ENCODE data around the gene C6orf89. TPM values are rescaled to one million over a fixed set of nuclear protein-coding genes. Genes with fewer than 3 reads are reported as not detected.

The C6orf89 gene
- total and polyA plus RNA-seq, 2 of the 13 experiments (the other 11 are each of a cell fraction or from before 2014, with no cell fraction given) = 22.1 to 32.2 TPM

DNA sequence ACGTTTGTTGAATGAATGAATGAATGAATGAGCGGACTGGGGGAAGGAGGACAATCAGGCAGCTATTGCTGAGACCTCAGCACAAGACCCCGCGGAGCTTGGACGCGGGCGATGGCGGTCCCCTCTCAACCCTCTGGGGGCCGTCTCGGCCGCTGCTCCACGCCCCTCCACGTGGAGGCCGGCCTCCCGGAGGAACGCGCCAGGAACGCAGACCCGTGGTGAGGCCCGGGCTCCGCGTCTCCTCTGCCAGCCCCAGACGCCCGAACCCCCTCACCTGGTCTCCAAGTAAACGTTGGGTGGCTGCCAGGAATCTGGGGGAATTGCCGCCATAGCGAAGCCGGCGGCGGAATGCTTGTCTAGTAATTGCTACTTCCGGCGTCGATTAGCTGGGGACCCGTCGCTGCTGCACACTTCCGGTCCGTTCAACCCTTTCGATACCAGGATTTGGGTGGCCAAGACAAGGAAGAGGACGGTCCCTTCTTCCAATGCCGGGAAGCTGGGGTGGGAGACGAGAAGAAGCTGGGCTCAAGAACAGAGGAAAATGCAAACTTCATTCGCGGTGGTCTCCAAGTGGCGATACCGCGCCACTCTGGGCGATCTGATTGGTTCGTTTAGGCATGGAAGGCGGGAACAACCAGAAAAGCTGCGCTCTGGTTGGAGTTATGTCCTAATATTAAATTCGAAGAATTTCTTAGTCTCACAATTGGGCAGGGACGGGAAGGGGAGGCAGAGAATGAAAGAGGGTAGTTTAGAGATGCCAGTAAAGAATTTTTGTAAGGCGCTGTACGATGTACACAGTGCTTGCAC, 11.1 kb upstream of the C6orf89 start, which contains the start of gene PPIL1 (continued):
- TF ChIP-seq, protein P1, sequence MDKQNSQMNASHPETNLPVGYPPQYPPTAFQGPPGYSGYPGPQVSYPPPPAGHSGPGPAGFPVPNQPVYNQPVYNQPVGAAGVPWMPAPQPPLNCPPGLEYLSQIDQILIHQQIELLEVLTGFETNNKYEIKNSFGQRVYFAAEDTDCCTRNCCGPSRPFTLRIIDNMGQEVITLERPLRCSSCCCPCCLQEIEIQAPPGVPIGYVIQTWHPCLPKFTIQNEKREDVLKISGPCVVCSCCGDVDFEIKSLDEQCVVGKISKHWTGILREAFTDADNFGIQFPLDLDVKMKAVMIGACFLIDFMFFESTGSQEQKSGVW (CRISPR knock-in tag; IDR thresholded peaks at IDR 0.05; ENCODE audit: borderline replicate concordance) = 0 out of 2 replicates have a peak, but pooled peaks have one; percentile 48
- TF ChIP-seq SETDB1 (CRISPR knock-in tag; IDR thresholded peaks at IDR 0.05; ENCODE audit: borderline replicate concordance) (no peak), TSC22D2 (CRISPR knock-in tag; IDR thresholded peaks at IDR 0.05; ENCODE audit: borderline replicate concordance) (peak; percentile 64; the same call in 1 of the 2 replicates), HDAC1 (CRISPR knock-in tag; IDR thresholded peaks at IDR 0.05) (peak; percentile 96), CREB1 (IDR thresholded peaks at IDR 0.05) (peak; percentile 70), CREB1 (CRISPR knock-in tag; IDR thresholded peaks at IDR 0.05) (peak; percentile 68), TAF1 (CRISPR knock-in tag; IDR thresholded peaks at IDR 0.05) (peak; percentile 88), HDAC6 (IDR thresholded peaks at IDR 0.05; ENCODE audit: low read depth, low read length) (no peak), IRF2 (CRISPR knock-in tag; IDR thresholded peaks at IDR 0.05) (peak; percentile 81; the same call in 1 of the 2 replicates), ZNF460 (CRISPR knock-in tag; IDR thresholded peaks at IDR 0.05; ENCODE audit: borderline replicate concordance) (no peak; the same call in 1 of the 2 replicates)
- TF ChIP-seq, protein P2, sequence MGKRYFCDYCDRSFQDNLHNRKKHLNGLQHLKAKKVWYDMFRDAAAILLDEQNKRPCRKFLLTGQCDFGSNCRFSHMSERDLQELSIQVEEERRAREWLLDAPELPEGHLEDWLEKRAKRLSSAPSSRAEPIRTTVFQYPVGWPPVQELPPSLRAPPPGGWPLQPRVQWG (CRISPR knock-in tag; IDR thresholded peaks at IDR 0.05; ENCODE audit: borderline replicate concordance, low read depth) = no peak
- TF ChIP-seq, protein P3, sequence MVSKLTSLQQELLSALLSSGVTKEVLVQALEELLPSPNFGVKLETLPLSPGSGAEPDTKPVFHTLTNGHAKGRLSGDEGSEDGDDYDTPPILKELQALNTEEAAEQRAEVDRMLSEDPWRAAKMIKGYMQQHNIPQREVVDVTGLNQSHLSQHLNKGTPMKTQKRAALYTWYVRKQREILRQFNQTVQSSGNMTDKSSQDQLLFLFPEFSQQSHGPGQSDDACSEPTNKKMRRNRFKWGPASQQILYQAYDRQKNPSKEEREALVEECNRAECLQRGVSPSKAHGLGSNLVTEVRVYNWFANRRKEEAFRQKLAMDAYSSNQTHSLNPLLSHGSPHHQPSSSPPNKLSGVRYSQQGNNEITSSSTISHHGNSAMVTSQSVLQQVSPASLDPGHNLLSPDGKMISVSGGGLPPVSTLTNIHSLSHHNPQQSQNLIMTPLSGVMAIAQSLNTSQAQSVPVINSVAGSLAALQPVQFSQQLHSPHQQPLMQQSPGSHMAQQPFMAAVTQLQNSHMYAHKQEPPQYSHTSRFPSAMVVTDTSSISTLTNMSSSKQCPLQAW (CRISPR knock-in tag; IDR thresholded peaks at IDR 0.05) = peak; percentile 97
- TF ChIP-seq, protein P4, sequence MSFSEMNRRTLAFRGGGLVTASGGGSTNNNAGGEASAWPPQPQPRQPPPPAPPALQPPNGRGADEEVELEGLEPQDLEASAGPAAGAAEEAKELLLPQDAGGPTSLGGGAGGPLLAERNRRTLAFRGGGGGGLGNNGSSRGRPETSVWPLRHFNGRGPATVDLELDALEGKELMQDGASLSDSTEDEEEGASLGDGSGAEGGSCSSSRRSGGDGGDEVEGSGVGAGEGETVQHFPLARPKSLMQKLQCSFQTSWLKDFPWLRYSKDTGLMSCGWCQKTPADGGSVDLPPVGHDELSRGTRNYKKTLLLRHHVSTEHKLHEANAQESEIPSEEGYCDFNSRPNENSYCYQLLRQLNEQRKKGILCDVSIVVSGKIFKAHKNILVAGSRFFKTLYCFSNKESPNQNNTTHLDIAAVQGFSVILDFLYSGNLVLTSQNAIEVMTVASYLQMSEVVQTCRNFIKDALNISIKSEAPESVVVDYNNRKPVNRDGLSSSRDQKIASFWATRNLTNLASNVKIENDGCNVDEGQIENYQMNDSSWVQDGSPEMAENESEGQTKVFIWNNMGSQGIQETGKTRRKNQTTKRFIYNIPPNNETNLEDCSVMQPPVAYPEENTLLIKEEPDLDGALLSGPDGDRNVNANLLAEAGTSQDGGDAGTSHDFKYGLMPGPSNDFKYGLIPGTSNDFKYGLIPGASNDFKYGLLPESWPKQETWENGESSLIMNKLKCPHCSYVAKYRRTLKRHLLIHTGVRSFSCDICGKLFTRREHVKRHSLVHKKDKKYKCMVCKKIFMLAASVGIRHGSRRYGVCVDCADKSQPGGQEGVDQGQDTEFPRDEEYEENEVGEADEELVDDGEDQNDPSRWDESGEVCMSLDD (CRISPR knock-in tag; IDR thresholded peaks at IDR 0.05; ENCODE audit: borderline replicate concordance) = no peak
- TF ChIP-seq, protein P5, sequence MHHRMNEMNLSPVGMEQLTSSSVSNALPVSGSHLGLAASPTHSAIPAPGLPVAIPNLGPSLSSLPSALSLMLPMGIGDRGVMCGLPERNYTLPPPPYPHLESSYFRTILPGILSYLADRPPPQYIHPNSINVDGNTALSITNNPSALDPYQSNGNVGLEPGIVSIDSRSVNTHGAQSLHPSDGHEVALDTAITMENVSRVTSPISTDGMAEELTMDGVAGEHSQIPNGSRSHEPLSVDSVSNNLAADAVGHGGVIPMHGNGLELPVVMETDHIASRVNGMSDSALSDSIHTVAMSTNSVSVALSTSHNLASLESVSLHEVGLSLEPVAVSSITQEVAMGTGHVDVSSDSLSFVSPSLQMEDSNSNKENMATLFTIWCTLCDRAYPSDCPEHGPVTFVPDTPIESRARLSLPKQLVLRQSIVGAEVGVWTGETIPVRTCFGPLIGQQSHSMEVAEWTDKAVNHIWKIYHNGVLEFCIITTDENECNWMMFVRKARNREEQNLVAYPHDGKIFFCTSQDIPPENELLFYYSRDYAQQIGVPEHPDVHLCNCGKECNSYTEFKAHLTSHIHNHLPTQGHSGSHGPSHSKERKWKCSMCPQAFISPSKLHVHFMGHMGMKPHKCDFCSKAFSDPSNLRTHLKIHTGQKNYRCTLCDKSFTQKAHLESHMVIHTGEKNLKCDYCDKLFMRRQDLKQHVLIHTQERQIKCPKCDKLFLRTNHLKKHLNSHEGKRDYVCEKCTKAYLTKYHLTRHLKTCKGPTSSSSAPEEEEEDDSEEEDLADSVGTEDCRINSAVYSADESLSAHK (CRISPR knock-in tag; IDR thresholded peaks at IDR 0.05; ENCODE audit: borderline replicate concordance) = 0 out of 2 replicates have a peak, but pooled peaks have one; percentile 16
- TF ChIP-seq, protein P6, sequence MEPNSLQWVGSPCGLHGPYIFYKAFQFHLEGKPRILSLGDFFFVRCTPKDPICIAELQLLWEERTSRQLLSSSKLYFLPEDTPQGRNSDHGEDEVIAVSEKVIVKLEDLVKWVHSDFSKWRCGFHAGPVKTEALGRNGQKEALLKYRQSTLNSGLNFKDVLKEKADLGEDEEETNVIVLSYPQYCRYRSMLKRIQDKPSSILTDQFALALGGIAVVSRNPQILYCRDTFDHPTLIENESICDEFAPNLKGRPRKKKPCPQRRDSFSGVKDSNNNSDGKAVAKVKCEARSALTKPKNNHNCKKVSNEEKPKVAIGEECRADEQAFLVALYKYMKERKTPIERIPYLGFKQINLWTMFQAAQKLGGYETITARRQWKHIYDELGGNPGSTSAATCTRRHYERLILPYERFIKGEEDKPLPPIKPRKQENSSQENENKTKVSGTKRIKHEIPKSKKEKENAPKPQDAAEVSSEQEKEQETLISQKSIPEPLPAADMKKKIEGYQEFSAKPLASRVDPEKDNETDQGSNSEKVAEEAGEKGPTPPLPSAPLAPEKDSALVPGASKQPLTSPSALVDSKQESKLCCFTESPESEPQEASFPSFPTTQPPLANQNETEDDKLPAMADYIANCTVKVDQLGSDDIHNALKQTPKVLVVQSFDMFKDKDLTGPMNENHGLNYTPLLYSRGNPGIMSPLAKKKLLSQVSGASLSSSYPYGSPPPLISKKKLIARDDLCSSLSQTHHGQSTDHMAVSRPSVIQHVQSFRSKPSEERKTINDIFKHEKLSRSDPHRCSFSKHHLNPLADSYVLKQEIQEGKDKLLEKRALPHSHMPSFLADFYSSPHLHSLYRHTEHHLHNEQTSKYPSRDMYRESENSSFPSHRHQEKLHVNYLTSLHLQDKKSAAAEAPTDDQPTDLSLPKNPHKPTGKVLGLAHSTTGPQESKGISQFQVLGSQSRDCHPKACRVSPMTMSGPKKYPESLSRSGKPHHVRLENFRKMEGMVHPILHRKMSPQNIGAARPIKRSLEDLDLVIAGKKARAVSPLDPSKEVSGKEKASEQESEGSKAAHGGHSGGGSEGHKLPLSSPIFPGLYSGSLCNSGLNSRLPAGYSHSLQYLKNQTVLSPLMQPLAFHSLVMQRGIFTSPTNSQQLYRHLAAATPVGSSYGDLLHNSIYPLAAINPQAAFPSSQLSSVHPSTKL (CRISPR knock-in tag; IDR thresholded peaks at IDR 0.05) = peak; percentile 82

Measured in HepG2 (cell line).